GM12873 (cell line): ENCODE data around the gene DCAF10.

ENCODE experiments used
- CTCF ChIP-seq: IDR thresholded peaks from 2 replicates; pipeline ENCODE4 v1.5.1; 2012; ENCODE audit warnings: low read depth, mild to moderate bottlenecking, moderate library complexity, low read length, control low read depth; ENCODE audit not compliant: insufficient read depth; ENCODE audit errors: missing control alignments

Gene DCAF10, protein sequence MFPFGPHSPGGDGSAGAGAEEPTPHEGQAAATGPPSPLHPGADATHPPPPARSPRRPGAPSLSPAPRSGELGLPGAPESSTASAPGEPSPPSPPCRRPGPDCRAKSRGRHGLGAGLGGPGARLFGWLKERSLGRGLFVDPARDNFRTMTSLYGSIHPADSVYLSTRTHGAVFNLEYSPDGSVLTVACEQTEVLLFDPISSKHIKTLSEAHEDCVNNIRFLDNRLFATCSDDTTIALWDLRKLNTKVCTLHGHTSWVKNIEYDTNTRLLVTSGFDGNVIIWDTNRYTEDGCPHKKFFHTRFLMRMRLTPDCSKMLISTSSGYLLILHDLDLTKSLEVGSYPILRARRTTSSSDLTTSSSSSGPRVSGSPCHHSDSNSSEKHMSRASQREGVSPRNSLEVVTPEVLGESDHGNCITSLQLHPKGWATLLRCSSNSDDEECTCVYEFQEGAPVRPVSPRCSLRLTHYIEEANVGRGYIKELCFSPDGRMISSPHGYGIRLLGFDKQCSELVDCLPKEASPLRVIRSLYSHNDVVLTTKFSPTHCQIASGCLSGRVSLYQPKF

GRCh38 chr9:37800631-37801286, at the start of gene DCAF10:
Gene DCAF10, plus strand, starts transcription at chr9:37800797. Its CDS starts 70 bp downstream, at chr9:37800867.
- no peak for TF ChIP-seq CTCF

DNA sequence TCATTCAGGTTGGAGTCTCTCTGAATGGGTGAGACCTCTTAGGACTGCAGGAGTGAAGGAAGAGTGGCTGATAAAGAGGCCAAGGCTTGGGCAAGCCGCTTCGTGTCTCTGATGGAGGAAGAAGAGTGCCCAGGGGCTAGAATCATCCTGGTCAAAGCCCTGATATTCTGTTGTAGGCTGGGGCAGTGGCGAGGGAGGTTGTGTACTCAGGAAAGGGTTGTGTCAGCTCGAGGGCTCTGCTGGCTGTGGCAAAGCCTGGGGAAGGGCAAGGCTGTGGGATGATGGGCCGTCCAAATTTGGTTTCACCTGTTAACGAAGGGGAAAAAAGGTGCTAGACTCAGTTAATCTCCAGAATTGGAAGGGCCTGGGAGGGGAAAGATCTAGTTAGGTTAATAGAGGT, 49.4 kb upstream of the DCAF10 start:
- no peak for TF ChIP-seq CTCF

- no peak for TF ChIP-seq CTCF
Observed at GRCh38 chr9:37752642-37753488, 47.7 kb upstream of the DCAF10 start.

DNA sequence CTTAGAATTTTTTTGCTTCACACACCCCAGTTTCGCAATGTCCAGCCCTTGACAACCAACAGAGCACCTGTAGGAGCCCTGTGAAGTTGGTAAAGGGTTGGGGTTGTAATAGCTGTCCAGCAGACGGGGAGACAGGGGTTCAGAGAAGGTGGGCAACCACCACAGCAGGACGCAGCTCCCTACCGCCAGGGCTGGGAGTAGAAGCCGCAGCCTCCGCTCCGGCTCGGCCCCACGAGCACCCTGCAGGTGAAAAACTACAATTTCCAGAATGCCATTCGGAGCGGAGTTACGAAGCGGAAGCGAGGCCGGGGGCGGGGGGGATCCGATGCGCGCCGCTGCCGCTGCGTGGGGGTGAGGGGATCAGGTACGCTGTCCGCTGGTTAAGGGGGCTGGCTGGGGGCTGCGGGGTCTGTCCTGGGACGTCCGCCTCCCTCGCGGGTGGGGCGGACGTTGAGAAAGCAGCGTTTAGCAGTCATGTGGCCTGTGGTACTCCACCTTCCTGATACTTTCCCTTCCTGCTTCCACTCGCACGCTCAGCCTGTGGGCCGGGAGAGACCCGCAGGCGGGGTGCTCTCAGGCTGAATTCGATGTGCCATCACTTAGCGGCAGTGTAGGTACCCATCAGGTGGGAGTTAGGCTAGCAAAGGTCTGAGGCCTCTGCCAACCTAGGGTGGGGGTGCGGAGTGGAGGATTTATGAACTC, 47.0 kb upstream of the DCAF10 start, which contains the start of gene TRMT10B:
TSS of gene TRMT10B (plus strand) at position 317 of the 702 bp plus-strand sequence. CDS start 8,127 bp downstream, outside the sequence.
- no peak for TF ChIP-seq CTCF

DNA sequence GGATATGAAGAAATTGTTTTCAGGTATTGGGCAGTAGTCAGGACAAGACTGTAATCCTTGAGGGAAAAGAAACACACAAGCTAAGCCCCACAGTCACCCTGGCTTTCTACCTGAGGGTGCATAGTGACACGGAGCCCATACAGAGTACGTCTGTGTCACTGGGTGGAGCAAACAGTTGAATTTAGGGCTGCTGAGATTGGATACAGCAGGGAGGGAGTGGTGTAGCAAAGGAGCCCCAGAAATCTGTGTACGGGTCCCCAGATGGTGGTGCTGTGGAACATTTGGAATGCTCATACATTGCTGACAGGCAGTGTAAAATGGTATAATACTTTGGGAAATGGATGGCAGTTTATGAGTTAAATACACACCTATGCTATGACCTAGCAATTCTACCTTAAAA, 41.9 kb upstream of the DCAF10 start:
- no peak for TF ChIP-seq CTCF

DNA sequence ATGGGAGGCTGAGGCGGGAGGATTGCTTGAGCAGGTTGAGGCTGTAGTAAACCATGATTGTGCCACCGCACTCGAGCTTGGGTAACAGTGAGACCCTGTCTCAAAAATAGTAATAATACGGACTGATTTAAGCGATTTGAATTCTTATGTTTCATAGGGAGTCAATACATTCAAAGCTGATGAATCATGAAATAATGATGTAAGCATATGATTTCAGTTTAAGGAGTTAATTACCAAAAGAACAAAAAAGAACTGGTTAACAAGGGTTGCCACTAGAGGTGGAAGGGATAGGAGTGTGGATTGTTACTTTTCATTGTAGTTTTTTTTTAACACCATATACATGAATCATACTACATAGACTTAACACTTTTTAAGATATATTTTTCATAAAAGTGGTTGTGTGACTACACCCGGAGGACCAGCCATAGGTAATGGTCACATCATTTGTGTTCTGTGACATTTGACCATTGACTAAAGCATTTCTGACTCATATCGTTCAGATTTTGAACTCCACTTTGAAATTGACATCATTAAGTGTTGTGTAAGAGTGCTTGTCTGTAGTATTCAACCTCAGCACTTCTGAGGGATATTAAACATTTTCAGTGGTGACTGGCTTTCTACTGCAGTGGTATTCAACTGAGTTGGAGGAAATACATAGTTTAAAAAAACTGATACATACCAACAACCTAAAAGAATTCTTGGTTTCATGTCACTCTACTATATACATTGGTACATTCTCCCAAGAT, 40.0 kb upstream of the DCAF10 start:
- TF ChIP-seq CTCF = no peak
